Measurements from ENCODE around the gene VMP1. TPM values are rescaled to one million over a fixed set of nuclear protein-coding genes. Genes with fewer than 3 reads are reported as not detected.

VMP1 gene
- 150 and 156 TPM in 2 replicates for total RNA-seq (2014; rRNA removed; shearing (Covaris generic); ENCODE audit: low replicate concordance)

DNA sequence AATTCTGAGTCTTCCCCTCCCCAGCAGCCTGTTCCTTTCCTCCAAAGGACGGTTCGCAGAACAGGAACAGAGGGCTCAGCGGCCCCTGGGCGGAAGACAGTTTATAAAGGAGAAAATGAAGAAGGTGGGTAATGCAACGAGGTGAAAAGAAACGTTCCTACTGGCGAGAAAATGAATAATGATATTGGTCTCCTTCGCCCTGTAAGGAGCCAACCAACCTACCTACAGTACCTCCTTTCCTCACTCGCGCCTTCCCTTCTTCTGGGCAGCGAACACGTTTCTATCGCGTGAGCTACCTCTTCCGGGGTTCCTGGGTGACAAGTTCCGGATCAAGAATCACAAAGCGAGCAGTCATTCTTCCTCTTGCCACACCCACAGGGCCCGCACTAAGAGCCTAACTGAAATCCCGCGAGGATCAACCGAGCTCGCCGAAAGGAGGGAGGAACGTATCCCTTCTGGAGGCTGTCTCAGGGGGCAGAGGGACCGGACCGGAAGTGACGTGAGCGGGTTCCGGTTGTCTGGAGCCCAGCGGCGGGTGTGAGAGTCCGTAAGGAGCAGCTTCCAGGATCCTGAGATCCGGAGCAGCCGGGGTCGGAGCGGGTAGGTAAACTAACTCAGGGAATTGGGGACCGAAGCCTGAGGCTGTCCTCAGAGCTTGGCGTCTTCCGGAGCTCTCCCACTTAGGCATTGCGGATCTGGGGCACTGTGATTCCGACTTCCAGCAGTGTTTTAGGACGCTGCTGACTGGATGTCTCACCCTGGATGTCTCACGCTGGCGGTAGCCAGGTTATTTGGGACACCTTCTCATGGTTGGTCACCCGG is at the start of gene VMP1, which contains the start of gene PTRH2:
VMP1 (plus strand) TSS at position 506 of the 822 bp plus-strand sequence. CDS start 23,793 bp downstream, outside the sequence.
PTRH2 (minus strand) TSS at position 282 of the 822 bp plus-strand sequence. CDS start 9,452 bp downstream, outside the sequence.
- peak; percentile 100 for DNase-seq (ENCODE audit: low read depth)
- in situ Hi-C loops (cut with HindIII; ENCODE audit: low pct_unique_long_range_greater_than_20kb, low sequenced_read_pairs): no loop called here

DNA sequence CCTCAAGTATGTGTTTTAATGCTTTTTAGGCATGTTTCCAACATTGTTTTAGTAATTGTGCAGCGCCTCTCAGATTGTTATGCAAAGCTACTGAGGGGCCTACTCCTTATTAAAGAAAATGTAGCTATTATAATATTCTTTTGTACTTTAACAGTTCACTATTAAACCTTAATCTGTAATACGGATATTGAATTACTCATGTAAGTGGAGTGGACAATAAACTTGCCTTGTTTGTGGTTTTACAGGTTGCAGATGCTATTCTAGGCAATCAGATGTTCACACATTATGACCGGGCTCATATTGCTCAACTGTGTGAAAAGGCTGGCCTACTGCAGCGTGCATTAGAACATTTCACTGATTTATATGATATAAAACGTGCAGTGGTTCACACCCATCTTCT is 41.2 kb upstream of the VMP1 start:
- in situ Hi-C loops (cut with HindIII; ENCODE audit: low pct_unique_long_range_greater_than_20kb, low sequenced_read_pairs): no loop called here
- no peak for DNase-seq (ENCODE audit: low read depth)

DNA sequence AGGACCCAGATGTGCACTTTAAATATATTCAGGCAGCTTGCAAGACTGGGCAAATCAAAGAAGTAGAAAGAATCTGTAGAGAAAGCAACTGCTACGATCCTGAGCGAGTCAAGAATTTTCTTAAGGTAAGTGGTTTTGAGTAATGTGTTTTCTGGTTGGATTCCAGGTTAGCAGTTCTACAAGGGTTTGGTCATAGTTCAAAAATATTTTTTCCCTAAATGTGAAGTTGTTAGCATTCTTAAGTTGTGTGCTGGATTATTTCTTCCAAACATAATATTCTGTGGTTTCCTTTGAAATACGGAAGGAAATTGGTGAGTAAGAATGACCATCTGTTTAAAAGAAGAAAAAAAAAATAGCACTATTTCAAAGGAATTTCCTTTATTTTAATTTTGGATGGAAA is 38.6 kb upstream of the VMP1 start:
- DNase-seq (ENCODE audit: low read depth): peak; percentile 84
- in situ Hi-C loops (cut with HindIII; ENCODE audit: low pct_unique_long_range_greater_than_20kb, low sequenced_read_pairs): no loop called here

DNA sequence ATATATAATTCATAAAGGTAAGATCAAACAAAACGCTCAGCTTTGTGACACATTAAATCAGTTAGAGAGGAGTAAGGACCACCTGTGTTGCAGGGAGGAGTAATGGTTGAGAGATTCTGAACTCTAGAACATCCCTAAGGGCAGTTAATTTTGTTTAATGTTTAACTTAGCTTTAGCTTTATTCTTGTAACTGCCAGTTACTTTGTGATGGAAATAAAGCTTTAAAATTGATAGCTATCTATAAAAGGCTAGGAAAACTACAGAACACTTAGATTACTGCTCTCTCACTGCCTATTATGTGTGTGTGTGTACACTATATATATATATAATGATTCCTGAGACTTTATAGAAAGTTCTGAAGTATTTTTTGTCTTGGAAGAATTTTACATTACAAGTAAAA is 38.0 kb upstream of the VMP1 start:
- in situ Hi-C loops (cut with HindIII; ENCODE audit: low pct_unique_long_range_greater_than_20kb, low sequenced_read_pairs): no loop called here
- peak; percentile 79 for DNase-seq (ENCODE audit: low read depth)

DNA sequence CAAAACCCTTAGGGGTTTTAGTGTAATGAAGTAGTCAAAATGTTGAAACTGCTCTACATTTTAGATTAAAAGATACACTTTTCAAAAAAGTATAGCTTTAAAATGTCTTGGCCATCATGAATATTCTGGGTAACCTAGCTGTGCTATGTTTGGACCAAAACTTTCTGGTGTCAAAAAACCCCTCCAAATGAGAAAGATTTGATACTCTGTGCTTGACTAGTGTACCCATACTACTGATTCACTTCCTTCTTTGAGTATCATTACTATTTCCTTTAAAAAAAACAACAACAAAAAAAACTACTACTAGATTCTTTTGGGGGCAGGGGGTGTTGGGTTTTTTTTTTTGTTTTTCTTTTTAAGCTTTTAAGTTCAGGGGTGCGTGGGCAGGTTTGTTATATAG is 37.5 kb upstream of the VMP1 start:
- no peak for DNase-seq (ENCODE audit: low read depth)
- in situ Hi-C loops (cut with HindIII; ENCODE audit: low pct_unique_long_range_greater_than_20kb, low sequenced_read_pairs): no loop called here

DNA sequence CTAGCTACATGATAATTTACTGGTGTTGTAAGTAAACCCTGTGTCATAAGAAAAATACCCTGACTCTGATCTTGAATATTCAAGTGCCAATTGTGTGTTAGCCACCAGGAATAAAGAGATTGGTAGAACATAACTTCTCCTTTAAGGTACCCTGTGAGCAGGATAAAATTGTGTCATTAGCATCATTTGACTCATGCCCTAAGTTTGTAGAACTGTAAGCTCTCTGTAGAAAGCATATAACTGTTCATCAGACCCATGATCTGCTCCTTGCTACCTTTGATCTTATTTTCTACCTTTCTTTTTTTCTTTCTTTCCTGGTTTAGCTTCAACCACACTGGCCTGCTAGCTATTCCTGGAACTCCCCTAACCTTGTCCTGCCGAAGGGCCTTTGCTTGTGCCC is 36.1 kb upstream of the VMP1 start:
- in situ Hi-C loops (cut with HindIII; ENCODE audit: low pct_unique_long_range_greater_than_20kb, low sequenced_read_pairs): no loop called here
- no peak for DNase-seq (ENCODE audit: low read depth)

DNA sequence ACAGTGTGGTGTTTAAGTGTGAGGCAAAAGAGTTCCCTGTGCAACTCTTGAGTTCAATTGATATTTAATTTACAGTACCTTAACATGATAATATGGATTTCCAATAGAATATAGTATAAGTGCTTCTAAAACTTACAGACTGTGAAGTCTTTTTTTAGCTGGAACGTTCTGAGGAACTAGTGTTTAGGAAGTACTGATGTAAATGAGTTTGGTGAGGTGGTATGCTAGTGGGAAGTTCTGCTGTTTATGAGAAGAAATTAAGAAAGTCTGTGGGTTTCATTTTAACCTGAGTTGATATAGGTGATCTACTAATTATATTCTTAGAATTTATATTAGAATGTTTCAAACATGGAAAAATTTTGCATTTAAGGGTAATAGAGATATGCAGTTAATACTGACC is 32.2 kb upstream of the VMP1 start:
- in situ Hi-C loops (cut with HindIII; ENCODE audit: low pct_unique_long_range_greater_than_20kb, low sequenced_read_pairs): no loop called here
- no peak for DNase-seq (ENCODE audit: low read depth)

DNA sequence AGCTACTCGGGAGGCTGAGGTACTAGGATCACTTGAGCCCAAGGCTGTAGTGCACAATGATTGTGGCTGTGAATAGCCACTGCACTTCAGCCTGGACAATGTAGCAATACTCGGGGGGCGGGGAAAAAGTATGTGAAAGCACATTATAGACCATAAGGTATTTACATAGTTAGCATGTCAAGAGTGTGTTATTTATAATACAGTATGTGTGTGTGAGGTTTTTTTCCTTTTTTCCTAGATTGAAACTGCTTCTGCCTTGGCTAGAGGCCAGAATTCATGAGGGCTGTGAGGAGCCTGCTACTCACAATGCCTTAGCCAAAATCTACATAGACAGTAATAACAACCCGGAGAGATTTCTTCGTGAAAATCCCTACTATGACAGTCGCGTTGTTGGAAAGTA is 30.7 kb upstream of the VMP1 start:
- in situ Hi-C loops (cut with HindIII; ENCODE audit: low pct_unique_long_range_greater_than_20kb, low sequenced_read_pairs): no loop called here
- DNase-seq (ENCODE audit: low read depth): no peak

DNA sequence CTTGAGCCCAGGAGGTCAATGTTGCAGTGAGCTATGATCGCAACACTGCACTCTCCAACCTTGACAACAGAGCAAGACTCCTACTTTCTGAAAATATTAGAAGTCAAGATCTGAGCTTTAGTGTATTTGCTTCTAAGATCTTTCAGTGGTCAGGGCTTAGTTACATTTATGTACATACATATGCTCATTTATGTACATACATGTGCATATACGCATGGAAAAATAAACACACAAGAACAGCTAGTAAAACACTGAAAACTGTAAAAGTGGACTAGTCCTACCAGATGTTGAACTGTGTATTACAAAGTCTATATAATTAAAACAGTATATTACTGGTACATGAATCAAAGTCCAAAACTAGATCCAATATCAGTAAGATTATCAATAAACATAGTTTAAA is 28.5 kb upstream of the VMP1 start:
- in situ Hi-C loops (cut with HindIII; ENCODE audit: low pct_unique_long_range_greater_than_20kb, low sequenced_read_pairs): no loop called here
- no peak for DNase-seq (ENCODE audit: low read depth)

DNA sequence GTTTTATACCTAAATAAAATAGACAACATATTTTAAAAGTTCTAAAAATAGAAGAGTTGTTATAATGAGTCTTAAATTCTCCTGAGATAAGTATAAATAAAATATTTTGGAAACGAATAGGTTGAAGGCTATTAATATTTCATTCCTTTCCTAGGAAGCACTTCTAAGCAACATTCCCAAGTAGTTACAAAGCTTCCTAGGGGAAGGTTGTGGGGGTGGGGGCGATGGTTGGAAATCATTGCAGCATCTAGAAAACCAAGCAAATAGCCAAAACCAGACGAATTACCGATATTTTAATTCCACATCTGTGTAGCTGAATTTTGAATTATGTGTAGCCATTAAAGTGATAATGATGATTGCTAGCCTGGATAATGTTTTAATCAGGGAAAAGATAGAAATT is 27.1 kb upstream of the VMP1 start:
- in situ Hi-C loops (cut with HindIII; ENCODE audit: low pct_unique_long_range_greater_than_20kb, low sequenced_read_pairs): no loop called here
- DNase-seq (ENCODE audit: low read depth): no peak

DNA sequence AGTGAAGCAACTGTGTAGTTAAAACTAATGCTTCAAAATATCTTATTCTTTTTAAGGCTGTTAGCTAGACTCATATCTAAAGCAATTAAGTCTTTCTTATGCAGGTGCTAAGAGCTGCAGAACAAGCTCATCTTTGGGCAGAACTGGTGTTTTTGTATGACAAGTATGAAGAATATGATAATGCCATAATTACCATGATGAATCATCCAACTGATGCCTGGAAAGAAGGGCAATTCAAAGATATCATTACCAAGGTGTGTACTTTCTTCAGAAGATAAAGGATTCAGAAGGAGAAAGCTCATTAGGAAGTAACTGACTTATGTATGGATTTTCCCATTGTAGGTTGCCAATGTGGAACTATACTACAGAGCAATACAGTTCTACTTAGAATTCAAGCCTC is 24.2 kb upstream of the VMP1 start:
- DNase-seq (ENCODE audit: low read depth): no peak
- in situ Hi-C loops (cut with HindIII; ENCODE audit: low pct_unique_long_range_greater_than_20kb, low sequenced_read_pairs): no loop called here

DNA sequence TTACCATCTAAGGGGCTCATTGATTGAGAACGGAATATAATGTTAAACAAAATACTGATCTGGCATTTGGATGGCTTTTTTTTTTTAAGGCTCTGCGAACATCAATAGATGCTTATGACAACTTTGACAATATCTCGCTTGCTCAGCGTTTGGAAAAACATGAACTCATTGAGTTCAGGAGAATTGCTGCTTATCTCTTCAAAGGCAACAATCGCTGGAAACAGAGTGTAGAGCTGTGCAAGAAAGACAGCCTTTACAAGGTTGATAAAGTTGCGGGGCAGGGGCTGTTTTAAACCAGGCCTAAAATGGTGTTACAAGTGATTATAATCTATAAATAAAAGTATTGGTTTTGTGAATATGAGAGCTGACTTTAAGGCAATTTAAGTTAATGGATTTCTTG is 22.5 kb upstream of the VMP1 start:
- in situ Hi-C loops (cut with HindIII; ENCODE audit: low pct_unique_long_range_greater_than_20kb, low sequenced_read_pairs): no loop called here
- DNase-seq (ENCODE audit: low read depth): no peak

DNA sequence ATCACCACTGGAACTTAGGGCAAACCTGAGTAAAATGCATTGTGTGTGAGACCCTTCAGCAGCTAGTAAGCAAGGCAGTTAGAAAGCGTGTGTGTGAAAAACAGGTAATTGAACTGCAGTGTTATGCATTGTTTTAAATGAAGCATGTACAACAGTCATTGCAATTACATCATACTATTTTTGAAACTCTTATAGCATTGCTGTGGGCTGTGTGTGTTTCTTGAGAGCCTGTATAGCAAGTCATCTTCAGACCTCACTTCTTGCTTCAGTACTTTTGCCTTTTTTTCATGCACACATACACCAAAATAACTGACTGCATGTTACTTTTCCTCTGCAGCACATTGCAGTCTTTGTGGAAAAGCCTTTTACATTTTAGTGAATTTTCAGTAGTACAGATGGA is 19.4 kb upstream of the VMP1 start:
- in situ Hi-C loops (cut with HindIII; ENCODE audit: low pct_unique_long_range_greater_than_20kb, low sequenced_read_pairs): no loop called here
- no peak for DNase-seq (ENCODE audit: low read depth)

DNA sequence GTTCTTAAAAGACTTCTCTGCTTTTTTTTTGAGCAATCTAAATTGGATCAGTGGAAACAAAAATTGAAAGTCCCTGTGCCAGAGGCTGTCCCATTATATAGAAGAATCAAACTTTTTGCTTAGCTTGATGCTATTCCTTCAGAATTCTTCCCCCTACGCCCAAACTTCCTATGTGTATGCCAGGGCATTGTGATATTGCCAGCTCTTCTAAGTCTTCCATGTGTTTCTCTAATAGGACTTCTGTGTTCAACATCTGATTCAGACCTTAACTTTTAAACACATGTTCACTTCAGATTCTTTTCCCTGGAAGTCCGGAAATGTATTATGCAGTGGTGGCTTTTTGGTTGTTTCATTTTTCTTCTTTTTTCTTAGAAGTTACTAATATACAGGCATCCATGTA is 19.0 kb upstream of the VMP1 start:
- DNase-seq (ENCODE audit: low read depth): no peak
- in situ Hi-C loops (cut with HindIII; ENCODE audit: low pct_unique_long_range_greater_than_20kb, low sequenced_read_pairs): no loop called here

DNA sequence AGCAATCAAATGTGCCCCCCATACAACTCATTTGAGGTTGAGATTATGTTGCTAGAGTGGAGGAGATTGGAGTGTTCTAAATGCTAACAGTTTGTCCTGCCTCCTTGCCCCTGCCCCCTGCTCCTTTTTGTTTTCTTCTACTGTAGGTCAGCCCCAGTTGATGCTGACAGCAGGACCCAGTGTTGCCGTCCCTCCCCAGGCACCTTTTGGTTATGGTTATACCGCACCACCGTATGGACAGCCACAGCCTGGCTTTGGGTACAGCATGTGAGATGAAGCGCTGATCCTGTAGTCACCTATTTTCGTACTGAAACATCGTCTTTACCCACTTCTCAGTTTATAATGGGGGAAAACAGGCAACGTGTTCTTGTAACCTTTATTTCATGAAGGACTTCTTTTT is 13.9 kb upstream of the VMP1 start:
- no peak for DNase-seq (ENCODE audit: low read depth)
- in situ Hi-C loops (cut with HindIII; ENCODE audit: low pct_unique_long_range_greater_than_20kb, low sequenced_read_pairs): no loop called here

DNA sequence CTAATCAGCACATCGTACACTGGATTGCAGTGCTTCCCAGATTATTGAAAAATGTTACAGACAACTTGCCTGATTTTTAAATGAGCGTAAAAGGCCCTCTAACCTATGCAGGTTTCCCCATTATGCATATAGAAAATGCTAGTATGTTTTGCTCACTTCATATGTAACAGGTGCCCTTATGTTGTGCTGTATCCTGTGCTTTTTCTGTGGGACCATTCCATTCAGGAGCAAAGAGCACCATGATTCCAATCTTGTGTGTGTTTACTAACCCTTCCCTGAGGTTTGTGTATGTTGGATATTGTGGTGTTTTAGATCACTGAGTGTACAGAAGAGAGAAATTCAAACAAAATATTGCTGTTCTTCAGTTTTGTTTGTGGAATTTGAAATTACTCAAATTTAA is 13.1 kb upstream of the VMP1 start:
- in situ Hi-C loops (cut with HindIII; ENCODE audit: low pct_unique_long_range_greater_than_20kb, low sequenced_read_pairs): no loop called here

DNA sequence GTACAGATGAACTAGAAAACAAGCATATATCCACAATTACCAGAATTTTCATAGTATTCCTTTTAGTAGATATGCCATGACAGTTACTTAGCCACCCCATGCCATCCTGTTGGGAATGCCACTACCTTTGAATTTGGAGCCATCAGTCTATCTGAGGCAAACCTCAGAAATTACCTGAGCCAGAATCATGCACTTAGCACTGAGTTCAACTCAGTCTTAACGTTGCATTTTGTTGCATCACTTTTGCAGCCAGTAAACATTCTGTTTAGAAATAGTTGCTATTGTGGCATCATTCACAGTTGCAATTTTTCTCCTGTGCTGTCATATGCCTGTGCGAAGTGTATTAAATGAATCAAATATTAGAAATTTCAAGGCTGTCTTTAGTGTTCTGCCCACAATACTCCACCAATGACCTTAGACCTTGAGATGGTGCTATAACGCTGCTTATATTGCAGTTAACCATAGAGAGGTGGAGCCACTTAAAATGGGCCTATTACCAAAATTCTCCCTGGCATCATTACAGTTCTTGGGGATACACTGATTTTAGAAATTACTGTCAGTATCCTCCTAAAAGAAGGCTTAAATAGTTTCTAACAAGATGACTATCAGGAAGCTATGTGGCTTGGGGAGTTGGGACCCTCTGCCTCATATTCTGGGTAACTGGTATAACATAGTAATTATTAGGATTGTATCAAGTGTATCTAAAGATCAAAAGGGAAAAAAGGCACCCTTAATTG is 11.3 kb upstream of the VMP1 start:
- in situ Hi-C loops (cut with HindIII; ENCODE audit: low pct_unique_long_range_greater_than_20kb, low sequenced_read_pairs): no loop called here
- DNase-seq (ENCODE audit: low read depth): no peak

More for the DNA sequence above, 13.1 kb upstream of the VMP1 start:
- DNase-seq (ENCODE audit: low read depth): no peak

DNA sequence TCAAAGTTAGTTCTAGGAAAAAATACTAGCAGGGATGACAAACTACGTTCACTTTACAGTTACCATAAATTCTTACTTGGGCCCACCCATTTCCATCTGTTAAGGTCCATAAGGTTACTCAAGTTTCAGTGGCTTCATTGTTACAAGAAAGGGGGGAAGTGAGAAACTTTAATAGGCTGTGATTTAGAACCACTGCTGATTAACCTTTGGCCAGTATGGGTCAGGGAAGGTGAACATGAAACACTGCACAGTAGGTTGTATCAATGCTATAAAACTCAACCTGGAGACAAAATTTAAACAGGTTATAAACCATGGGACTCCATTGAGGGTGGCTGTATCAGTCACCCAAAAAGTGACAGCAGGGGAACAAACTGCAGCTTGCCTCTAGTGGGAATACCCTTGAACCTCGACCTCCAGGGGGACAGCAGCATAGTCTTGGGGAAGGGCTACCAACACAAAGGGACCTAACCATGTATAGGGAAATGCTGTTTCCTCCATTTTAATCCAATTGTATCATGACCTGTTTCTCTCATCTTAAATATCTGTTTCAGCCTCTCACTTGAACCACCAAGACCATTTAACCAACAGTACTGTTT is 10.7 kb upstream of the VMP1 start:
- in situ Hi-C loops (cut with HindIII; ENCODE audit: low pct_unique_long_range_greater_than_20kb, low sequenced_read_pairs): no loop called here
- no peak for DNase-seq (ENCODE audit: low read depth)

DNA sequence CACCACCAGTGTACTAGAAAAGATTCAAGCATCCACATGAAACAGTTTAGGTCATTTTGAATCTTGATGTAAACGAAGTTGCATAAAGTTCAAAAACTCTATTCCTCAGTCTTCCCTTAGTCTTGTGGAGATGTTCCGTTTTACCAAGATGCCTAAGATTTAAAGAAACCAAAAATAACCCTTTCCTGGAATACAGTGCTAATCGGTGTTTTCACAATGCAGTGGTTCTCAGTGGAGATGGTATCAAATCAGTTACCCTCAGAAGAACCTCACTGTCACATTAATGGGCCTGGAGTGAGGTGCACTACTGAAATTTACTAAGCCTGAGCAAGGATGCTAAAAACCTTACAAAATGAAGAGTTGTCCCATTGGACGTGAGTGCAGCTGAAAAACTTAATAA is 9.3 kb upstream of the VMP1 start:
- DNase-seq (ENCODE audit: low read depth): no peak
- in situ Hi-C loops (cut with HindIII; ENCODE audit: low pct_unique_long_range_greater_than_20kb, low sequenced_read_pairs): no loop called here
